HG02938 (cell line): ENCODE measurements around the gene FNDC3B.

Experiments
- ATAC-seq: cut with Tn5 transposase; IDR thresholded peaks from one replicate; pipeline ENCODE4 v1.9.1; 2021; ENCODE audit warnings: mild to moderate bottlenecking, moderate library complexity; ENCODE audit not compliant: unreplicated experiment

The FNDC3B gene

DNA sequence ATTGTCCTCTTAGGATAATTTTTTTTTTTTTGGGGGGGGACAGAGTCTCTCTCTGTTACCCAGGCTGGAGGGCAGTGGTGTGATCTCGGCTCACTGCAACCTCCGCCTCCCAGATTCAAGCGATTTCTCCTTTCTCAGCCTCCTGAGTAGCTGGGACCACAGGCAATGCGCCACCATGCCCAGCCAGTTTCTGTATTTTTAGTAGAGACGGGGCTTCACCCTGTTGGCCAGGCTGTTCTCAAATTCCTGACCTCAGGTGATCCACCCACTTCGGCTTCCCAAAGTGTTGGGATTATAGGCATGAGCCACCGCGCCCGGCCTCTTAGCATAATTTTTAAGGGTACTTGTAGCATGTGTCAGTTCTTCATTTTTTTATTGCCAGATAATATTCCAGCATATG lies 122.6 kb downstream of the FNDC3B start:
- ATAC-seq: no peak

DNA sequence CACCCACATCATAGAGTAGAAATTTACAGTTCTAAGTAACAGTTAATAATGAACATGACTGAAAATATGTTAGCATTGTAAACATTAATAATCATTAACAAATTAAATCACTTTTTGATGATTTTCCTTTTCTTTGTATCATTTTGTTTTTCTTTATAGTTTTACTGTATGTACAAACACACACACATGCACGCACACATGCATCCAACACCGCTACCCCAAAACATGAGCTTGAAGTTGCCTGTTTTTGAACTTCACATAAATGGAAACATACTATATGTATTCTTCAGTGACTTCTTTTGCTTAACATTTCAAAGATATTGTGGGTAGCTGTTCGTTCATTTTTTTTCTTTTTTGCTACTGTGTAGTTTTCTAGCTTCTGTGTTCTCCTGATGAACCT lies 123.9 kb downstream of the FNDC3B start:
- no peak for ATAC-seq

DNA sequence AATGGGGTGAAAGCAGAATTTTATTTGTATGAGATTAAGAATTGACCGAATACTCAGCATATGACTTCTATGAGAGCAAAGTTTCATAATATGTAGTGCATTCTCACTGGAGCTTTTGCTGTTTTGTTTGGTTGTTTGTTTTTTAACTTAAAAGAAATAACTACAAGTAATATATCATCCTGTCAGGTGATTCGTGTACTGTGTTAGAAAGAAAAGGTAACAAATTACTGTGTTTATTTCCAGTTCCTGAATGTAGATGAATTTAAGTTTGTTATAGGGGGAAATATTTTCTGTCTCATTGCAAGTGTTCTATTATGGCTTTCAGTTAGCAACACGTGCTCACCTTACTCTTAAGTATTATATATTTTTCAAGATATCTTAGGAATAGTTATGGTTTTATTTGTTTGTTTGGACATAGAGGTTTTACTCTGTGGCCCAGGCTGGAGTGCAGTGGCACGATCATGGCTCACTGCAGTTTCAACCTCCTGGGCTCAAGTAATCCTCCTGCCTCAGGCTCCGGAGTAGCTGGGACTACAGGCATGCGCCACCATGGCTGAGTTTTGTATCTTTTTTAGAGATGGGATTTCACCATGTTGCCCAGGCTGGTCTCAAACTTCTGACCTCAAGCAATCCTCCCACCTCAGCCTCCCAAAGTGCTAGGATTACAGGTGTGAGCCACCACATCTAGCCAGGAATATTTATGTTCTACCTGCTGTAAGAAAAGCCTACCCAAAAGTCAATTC lies 125.4 kb downstream of the FNDC3B start:
- no peak for ATAC-seq

DNA sequence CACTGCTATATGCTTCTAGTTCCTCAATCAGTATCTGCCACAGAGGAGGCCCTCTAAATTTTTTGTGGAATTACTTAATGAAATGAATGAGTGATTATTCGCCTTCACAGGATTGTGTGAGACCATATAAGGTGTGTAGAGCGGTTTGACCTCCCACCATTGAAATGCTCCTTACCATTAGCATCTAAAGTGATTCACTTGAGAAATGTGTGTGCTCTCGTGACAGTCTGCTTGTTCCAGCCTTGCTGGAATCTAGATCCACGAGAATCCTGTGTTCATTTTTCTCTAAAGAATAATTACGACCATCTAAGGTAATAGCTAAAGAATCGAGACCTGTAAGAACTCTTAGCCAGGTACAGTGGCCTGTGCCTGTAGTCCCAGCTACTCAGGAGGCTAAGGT lies 126.9 kb downstream of the FNDC3B start:
- no peak for ATAC-seq

DNA sequence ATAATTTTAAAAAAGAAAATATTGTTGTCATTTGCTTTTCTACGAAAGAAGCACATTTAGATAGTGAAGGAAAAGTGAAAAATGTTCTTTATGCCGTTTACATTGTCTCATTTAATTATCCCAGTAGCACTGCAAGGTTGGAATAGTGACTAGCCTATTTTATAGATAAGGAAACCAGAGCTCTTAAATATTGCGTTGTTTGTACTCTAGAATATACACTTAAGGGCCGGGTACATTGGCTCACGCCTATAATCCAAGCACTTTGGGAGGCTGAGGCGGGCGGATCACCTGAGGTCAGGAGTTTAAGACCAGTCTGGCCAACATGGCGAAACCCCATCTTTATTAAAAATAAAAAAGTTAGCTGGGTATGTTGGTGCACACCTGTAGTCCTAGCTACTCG lies 127.5 kb downstream of the FNDC3B start:
- ATAC-seq: no peak

DNA sequence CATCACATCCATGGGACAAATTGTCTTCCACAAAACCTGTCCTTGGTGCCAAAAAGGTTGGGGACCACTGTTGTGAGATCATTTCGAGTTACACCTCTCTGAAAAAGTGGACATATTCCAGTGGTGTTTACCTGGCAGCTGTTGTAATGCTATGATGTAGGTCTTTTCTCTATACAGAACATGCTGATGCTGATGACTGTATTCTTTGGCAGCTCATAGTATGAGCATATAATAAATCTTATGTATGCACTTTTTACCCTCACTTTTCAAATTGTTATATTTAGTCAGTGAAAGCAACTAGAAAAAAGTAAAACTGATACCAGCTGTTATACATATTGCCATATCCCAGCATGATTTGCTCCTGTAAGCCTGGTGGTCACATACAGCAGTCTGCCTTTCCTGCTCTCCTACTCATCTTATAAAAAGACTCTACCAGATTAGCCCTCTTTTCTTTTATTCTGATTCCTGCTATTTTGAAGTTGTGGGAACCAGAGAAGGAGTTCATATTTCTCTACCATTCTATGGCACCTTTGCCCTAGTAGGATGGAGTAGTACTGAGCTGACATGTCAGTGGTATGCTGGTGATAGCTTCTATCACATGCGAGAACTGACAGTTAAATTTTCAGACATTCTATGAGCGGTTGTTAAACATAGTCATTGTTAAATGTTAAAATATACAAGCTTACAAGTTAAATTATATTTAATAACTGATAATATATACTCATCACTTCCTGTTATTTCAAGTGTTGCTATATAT lies 128.7 kb downstream of the FNDC3B start:
- no peak for ATAC-seq

DNA sequence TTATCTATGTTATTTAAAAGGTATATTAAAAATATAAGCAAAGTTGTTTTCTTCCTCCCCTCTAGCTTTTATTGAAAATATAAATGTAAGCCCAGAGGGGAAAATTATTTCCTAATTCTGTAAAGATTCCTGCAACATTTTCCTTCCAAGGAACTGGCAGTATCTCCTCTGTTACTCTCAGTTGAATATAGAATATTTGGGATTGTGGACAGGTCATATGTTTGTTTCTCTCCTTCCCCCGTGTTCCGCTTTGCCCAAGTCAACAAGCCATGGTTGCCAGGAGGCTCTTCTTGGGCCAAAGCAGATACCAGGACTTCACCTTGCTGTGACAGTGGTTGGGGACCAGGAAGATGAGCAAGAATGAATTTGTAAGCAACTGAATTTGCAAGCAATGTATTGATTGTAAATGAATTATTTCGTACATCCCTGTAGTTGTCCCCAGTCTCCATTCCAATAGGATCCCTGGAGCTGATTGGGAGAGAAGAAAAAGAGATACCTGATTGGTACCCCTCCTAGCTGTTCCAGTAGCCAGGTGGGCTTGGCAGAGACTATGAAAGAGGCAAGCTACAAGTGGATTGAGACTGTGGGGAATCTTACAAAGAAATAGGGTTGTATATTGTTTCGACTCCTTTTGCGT lies 130.8 kb downstream of the FNDC3B start:
- no peak for ATAC-seq

DNA sequence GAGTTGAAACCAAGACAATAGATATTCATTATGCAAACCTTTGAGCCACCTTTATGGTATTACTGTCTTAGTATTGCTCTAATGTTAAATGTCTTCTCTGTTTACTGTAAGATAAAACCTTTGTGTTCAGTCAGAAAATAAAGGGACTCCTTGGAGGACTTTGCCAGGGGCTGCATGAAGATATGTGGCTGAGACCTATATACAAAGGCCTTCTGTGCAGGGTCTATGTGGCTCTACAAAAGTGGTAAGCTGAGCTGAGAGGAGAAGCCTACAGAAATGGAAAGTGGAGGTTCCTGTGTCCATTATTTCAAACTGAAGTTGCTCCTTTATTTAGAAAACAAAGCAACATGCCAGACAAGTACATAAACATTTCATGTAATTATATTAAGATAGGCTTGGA lies 131.5 kb downstream of the FNDC3B start:
- ATAC-seq: no peak

DNA sequence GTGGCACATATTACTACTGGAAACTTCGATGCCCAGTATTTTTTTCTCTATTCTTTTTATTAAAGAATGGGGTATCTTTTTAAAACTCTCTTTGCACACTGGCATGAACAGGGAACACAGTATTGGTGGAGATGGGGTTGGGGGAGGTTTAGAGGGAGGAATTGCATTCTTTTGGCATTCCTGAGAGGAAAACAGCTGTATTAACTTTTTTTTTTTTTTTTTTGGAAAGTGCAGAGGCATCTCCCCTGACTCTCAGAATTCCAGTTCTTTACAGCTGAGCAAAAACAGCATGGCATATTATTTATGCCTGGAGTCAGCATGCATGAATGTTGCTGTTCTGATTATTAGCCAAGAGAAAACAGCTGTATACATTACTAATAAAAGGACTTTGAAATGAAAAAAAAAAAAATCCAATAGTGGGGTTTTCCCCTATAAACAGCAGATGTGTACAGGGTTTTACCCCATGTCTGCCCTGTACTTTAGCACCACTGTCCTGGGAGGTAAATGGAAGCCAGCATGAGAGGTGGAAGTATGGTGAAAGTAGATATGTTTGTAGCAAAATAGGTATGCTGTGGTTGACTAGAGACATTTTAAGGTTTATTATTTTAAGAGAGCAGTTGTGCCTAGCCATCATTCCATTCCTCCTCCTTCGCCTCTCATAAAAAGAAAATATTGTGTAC lies 132.2 kb downstream of the FNDC3B start:
- ATAC-seq: no peak

DNA sequence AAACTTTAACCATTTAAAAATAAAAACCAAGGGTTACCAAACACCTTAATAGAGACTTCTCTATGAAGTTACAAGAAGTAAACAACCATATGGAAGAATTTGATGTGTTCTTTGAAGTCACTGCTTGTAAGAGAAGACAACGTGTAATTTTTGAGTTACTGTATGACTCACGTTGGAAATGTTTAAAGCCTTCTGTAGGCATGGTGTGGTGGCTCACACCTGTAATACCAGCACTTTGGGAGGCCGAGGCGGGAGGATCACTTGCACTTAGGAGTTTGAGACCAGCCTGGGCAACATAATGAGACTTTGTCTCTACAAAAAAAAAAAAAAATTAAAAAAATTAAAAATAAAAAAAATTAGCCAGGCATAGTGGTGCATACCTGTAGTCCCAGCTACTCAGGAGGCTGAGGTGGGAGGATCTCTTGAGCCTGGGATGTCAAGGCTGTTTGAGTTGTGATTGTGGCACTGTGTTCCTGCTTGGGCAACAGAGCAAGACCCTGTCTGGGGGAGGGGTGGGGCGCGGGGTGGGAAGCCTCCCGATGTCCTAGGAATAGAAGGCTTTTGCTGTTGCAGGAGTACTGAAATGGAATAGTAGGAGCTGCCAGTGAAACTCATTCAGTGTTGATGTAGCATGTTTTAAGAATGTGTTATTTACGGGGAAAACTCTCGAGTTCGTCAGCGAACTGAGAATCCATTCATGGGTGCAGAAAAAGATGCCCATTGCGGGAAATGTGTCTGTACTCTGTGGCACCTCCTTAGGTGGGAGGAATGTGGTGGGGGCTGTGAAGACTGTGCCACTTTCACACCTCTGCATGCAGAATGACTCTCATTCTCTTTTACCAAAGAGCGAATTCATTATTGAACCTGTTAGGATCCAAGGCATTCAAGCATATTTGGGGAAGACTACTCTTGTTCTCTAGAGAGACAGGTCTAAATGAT lies 134.2 kb downstream of the FNDC3B start:
- ATAC-seq: no peak

DNA sequence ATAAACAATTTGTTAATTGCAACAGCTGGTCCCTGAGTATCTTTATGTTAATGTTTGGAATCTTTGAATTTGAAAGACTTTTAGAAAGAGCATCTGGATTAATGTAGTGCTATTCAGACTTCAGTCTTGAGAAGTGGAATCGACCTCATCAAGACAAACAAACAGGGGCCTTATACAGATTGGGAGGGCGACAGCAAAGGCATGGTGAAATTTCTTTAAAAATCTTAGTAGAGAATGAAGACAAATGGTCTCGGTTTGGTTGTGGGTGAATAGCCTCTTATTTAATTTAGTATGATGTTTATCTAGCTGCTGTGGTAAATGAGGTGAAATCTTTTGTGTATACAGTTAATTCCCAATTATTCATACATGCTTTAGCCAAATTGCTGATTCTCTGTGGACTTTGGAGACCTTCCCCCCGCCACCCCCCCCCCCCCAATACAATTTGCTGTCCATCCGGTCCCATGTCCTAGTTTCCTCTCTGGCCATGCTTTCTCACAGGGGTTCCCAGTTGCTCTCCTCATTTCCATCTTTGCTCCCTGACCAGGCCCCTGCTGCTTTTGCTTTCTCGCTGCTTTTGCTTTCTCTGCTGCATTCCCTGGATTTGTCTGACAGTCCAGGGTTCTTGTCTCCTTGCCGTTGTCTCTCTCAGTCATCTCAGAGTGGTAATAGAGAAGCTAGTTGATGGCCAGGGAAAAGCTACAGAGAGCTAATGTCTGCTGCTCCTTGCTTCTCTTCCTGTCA lies 135.3 kb downstream of the FNDC3B start:
- ATAC-seq: no peak

DNA sequence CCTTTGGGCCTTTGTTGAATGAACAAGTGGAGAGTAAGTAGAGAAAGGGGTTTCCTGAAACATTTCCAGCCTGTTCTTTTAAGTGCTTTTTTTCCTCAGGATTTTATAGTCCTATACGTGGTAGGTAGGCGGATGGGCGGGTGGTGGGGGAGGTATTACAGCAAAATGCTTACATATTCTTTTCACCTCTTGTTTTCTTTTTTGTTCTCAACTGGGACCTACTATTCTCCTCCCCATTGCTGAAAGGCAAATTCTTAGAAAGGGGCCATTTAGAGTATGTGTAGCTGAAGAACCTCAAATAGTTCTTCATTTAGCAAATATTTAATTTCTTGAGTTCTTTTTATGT lies 135.8 kb downstream of the FNDC3B start:
- ATAC-seq: no peak

DNA sequence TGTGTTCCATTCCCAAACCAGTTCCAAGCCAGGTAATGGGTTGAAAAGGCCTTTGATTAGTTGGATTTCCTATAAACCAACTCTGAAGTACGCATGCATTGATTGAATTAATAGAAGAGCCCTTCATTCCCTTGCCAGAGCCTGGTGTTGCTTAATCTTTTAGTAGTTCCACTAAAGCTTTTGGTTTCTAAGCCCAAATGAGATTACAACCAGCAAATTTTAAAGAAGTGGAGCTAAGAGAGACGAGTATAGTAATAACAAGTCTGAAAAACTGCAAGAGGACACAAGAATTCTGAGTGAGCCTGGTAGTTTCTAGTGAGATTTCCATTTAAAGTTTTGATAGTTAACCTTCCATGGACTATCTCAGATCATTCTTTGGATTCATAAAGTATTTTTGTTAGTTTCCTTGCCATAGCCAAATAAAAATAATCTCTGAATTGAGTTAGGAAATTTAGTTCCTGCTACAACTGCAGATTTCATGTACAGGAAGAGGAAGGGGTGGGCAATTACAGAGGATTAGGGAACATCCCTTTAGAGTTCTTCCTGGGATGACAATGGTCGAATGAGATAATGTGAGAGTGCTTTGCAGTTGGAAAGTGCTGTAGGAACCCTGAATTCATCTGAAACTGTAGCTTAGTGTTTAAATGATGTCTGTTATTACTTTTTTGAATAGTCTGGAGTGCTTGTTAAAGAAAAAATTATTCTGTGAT lies 136.8 kb downstream of the FNDC3B start:
- no peak for ATAC-seq

DNA sequence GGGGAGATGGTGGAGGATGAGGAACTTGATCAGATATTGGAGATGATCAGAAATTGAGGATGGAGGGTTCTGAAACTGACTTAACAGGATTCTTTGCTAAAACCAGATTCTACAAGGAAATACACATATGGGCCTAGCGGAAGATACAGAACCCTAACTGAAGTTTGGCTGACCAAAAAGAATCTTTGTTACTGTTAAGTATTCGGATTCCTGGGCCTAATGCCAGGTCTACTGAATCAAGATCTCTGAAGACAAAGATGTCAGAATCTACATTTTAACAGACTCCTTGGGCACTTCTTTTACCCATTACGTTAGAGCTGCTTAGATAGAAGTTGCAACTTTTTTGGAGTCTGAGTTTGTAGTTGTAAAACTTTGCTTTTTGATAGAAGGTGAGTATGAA lies 137.7 kb downstream of the FNDC3B start:
- ATAC-seq: no peak

DNA sequence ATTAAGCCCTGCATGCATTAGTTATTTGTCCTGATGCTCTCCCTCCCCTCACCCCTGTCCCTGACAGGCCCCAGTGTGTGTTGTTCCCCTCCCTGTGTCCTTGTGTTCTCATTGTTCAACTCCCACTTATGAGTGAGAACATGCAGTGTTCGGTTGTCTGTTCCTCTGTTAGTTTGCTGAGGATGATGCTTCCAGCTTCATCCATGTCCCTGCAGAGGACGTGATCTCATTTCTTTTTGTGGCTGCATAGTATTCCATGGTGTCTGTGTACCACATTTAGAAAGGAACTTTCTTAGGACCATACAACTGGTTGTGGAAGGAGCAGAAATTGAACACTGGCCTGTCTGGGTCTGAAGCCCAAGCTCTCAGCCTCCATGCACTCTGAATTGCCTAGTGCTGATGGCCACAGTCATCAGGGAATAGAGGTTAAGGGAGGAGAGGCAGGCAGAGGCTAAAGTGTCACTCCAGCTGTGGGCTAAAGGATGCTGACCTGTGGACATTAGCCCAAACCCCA lies 138.5 kb downstream of the FNDC3B start:
- no peak for ATAC-seq

DNA sequence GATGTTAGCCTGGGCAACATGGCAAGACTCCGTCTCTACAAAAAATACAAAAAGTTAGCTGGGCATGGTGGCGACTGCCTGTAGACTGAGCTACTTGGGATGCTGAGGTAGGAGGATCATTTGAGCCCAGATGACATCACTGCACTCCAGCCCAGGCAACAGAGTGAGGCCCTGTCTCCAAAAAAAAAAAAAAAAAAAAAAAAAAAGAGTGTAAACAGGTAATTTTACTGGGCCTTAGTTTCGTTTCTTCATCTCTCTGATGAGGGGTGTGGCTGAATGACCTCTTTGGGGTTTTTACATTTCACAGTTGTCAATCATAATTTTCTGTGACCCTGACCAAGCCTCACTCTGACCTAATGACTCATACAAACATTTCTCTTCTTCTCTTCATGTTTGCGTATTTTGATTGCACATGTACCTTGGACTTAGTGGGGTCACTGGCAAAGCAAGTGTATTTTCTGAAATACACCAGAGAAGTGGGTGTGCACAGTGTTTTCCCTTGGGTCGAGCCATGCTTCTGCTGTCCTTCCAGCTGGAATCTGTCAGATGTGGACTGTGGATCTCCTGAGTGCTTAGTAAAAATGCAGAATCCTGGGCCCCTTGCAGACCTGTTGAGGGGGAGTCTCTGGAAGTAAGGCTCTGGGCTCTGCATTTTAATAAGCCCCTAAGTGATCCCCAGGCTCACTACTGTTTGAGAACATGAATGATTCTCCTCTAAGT lies 140.5 kb downstream of the FNDC3B start:
- ATAC-seq: no peak

DNA sequence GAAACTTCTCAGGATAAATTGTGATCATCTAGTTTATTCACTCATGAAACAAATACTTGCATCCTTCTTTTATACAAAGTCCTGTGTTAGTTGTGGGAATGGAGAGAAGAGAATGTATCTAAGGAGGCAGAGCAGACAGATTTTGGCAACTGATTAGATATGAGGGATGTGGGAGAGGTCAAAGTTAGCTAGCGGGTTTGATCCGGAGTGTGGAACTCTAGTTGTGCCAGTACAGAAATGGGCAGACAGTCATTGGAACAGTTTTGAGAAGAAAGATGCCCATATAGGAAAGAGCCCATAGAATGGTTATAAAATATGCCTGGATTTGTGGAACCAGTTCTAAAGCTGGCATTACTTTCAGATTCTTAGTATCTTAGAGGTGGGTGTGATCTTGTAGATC lies 141.1 kb downstream of the FNDC3B start:
- no peak for ATAC-seq

DNA sequence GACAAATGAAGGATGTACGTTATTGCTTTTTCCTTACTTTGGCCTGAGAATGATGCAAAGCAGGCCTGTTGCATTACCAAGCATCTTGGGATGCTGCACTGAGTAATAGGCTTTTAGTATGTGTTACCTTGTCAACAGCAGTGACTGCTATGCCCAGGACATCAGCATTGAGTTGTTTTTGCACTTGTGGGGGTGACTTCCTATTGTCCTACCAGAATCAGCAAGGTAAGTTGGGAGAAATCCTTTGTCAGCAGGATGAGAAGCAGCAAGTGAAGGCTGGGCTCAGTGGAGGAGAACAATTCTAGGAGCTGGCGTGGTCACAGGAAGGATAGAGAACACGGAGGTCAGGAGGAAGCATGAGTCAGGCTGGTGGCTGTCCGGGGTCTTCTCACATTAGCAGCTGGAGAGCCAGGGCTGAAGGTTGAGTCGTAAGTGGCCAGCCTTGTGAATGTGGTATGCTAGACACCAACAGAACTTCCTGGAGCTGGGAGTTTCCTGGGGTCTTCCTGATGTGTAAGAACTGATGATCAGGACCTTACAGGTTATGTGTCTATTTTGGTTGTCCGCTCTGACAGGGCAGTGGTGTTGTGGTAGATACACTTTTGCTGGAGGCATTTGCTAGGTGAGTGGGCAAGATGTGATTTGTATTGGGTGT lies 142.7 kb downstream of the FNDC3B start:
- ATAC-seq: no peak
